Effector memory CD4-positive, alpha-beta T cell (primary cell): ENCODE results near the gene CCL24.
"Not testable (repeated sequence)": the region's sequence is repeated elsewhere in the genome, so short reads cannot be mapped to it uniquely, and the experiment has no call there.

ENCODE experiments used
- DNase-seq, 3 donors: peaks; one replicate each; pipeline ENCODE4 v3.0.0-alpha.2; 2020
- H3K27ac ChIP-seq: 2 replicates; pipeline ENCODE4 v1.7.0; 2013; ENCODE audit warnings: mild to moderate bottlenecking, low read length, moderate library complexity; ENCODE audit not compliant: insufficient read depth, poor library complexity, severe bottlenecking
- H3K27me3 ChIP-seq: replicated peaks from 2 replicates; pipeline ENCODE4 v1.7.0; 2013; ENCODE audit warnings: mild to moderate bottlenecking, low read length; ENCODE audit not compliant: insufficient read depth, control insufficient read depth, poor library complexity, severe bottlenecking
- H3K36me3 ChIP-seq: 2 replicates; pipeline ENCODE4 v1.7.0; 2013; ENCODE audit warnings: mild to moderate bottlenecking, low read length, moderate library complexity; ENCODE audit not compliant: control insufficient read depth, insufficient read depth
- H3K4me1 ChIP-seq: 2 replicates; pipeline ENCODE4 v1.7.0; 2013; ENCODE audit warnings: low read length, mild to moderate bottlenecking; ENCODE audit not compliant: control insufficient read depth, insufficient read depth, poor library complexity, severe bottlenecking
- H3K4me3 ChIP-seq: 2 replicates; pipeline ENCODE4 v1.7.0; 2013; ENCODE audit warnings: low read length, low read depth, mild to moderate bottlenecking; ENCODE audit not compliant: insufficient read depth, poor library complexity, severe bottlenecking
- H3K9me3 ChIP-seq: 2 replicates; pipeline ENCODE4 v1.7.0; 2013; ENCODE audit warnings: mild to moderate bottlenecking, low read length, moderate library complexity; ENCODE audit not compliant: control insufficient read depth

The CCL24 gene

GRCh38 chr7:75772081-75773077, 41.2 kb downstream of the CCL24 start, which contains the start of gene CCL26:
Gene CCL26, minus strand, starts transcription at chr7:75772211. Its CDS starts 35 bp downstream, at chr7:75772176.
- H3K27me3 ChIP-seq, result no peaks in the 10 kb centered on the region
- DNase-seq, result no peak
- no peaks in the 10 kb centered on the region for H3K9me3 ChIP-seq
- no peaks in the 10 kb centered on the region for H3K4me1 ChIP-seq
- H3K36me3 ChIP-seq, result no peaks in the 10 kb centered on the region
- no peak within 1 kb of the TSS for H3K27ac ChIP-seq
- no peak within 1 kb of the TSS for H3K4me3 ChIP-seq

- no peak overlapping the region for H3K27ac ChIP-seq
- H3K4me1 ChIP-seq, result no peaks in the 10 kb centered on the region
- no peak overlapping the region for H3K4me3 ChIP-seq
- H3K36me3 ChIP-seq, result no peaks in the 10 kb centered on the region
- no peaks in the 10 kb centered on the region for H3K9me3 ChIP-seq
- no peak for DNase-seq
- H3K27me3 ChIP-seq, result no peaks in the 10 kb centered on the region
These were observed 42.4 kb downstream of the CCL24 start for GRCh38 chr7:75771224-75771623.

GRCh38 chr7:75762350-75762917, 51.2 kb downstream of the CCL24 start:
- no peaks in the 10 kb centered on the region for H3K4me1 ChIP-seq
- H3K27me3 ChIP-seq, result no peaks in the 10 kb centered on the region
- DNase-seq, result no peak
- no peaks in the 10 kb centered on the region for H3K9me3 ChIP-seq
- H3K4me3 ChIP-seq, result no peak overlapping the region
- no peak overlapping the region for H3K27ac ChIP-seq
- H3K36me3 ChIP-seq, result no peaks in the 10 kb centered on the region

- H3K27me3 ChIP-seq, H3K4me3 ChIP-seq, H3K36me3 ChIP-seq, DNase-seq, H3K4me1 ChIP-seq, H3K27ac ChIP-seq, H3K9me3 ChIP-seq: not testable (repeated sequence)
These were observed 51.8 kb downstream of the CCL24 start for GRCh38 chr7:75761801-75762200.
